HepG2 (cell line): Measurements from ENCODE around the gene WNT2B. TPM values are rescaled to one million over a fixed set of nuclear protein-coding genes. Genes with fewer than 3 reads are reported as not detected.

ENCODE experiments used
- ATAC-seq: fragments of 200-7000 bp; cut with Tn5 transposase; 3 replicates; pipeline ENCODE4 v1.9.1; 2020; ENCODE audit warnings: mild to moderate bottlenecking, moderate library complexity
- Bru-seq: library from RNA; stranded (reverse); fragments of 400-500 nt; gene quantifications from one replicate; lab custom pipeline; 2021; lab: Mats Ljungman, UMichigan
- BruChase-seq, 2 experiments: library from RNA; stranded (reverse); fragments of 400-500 nt; gene quantifications; one replicate each; lab custom pipeline; 2021; lab: Mats Ljungman, UMichigan
- BruUV-seq: library from RNA; stranded (reverse); fragments of 400-500 nt; replicated peaks from 2 replicates; lab custom pipeline; 2021; lab: Mats Ljungman, UMichigan
- CTCF ChIA-PET: fragments of 300-600 bp; formaldehyde crosslinking; extraction: SDS; loops from one replicate; lab custom pipeline; 2021; ENCODE audit warnings: low total read pairs, inconsistent platforms, low intra/inter-chr PET ratio; lab: Yijun Ruan, JAX
- POLR2A ChIA-PET: fragments of 350-600 bp; sonication (Branson Sonifier 250); formaldehyde crosslinking; loops from one replicate; lab custom pipeline; 2020; ENCODE audit warnings: antibody characterized with exemption, inconsistent platforms; lab: Yijun Ruan, JAX
- DNase-seq: peaks from one replicate; pipeline ENCODE4 v3.0.0-alpha.2; 2015; ENCODE audit warnings: low spot score
- FAIRE-seq: peaks from 3 replicates; lab custom pipeline; 2011; peaks lifted over from hg19 to GRCh38; lab: Jason Lieb, UNC
- H2AFZ ChIP-seq: one replicate; pipeline ENCODE4 v1.6.1; 2011; ENCODE audit warnings: low read length, inconsistent platforms
- H3K27ac ChIP-seq: fragments of 300-600 bp; 3 replicates; pipeline ENCODE4 v1.8.0; 2011; ENCODE audit warnings: mixed run types, mild to moderate bottlenecking, mixed read lengths, low read length, inconsistent platforms; ENCODE audit not compliant: insufficient read depth; ENCODE audit errors: extremely low read length
- H3K27me3 ChIP-seq, 2 experiments: fragments of 200-600 bp in 1 of 2; 2 replicates in 1 of 2; 3 replicates in 1 of 2; pipeline versions ENCODE4 v1.6.0 to v1.8.0; 2011; ENCODE audit warnings: low read length in 2 of 2, mild to moderate bottlenecking in 2 of 2, moderate library complexity in 2 of 2, inconsistent platforms in 1 of 2; ENCODE audit not compliant: insufficient read depth in 2 of 2, control insufficient read depth in 1 of 2
- H3K36me3 ChIP-seq, 2 experiments: fragments of 200-600 bp in 1 of 2; replicated peaks in 1 of 2; 2 replicates in 1 of 2; 3 replicates in 1 of 2; pipeline versions ENCODE4 v1.5.1 to v1.8.0; 2011; ENCODE audit warnings: low read length in 2 of 2, inconsistent platforms in 1 of 2; ENCODE audit not compliant: insufficient read depth in 2 of 2, control insufficient read depth in 1 of 2
- H3K4me1 ChIP-seq: 2 replicates; pipeline ENCODE4 v1.5.1; 2012; ENCODE audit warnings: low read length, inconsistent platforms; ENCODE audit not compliant: insufficient read depth
- H3K4me2 ChIP-seq: 2 replicates; pipeline ENCODE4 v1.6.0; 2011; ENCODE audit warnings: low read depth, low read length, inconsistent platforms
- H3K4me3 ChIP-seq, 3 experiments: fragments of 200-600 bp in 1 of 3; sonication (generic), shearing (Covaris generic) in 1 of 3; replicated peaks in 1 of 3; 2 replicates each; pipeline ENCODE4 v1.5.1; 2011 to 2016; ENCODE audit warnings: low read length in 3 of 3, inconsistent platforms in 2 of 3, low read depth in 2 of 3, mild to moderate bottlenecking in 2 of 3, control low read depth in 1 of 3, mixed read lengths in 1 of 3; ENCODE audit not compliant: insufficient read depth in 1 of 3
- H3K79me2 ChIP-seq: one replicate; pipeline ENCODE4 v1.6.1; 2011; ENCODE audit warnings: low read length, inconsistent platforms; ENCODE audit not compliant: insufficient read depth
- H3K9ac ChIP-seq: 2 replicates; pipeline ENCODE4 v1.6.0; 2011; ENCODE audit warnings: mild to moderate bottlenecking, low read depth, low read length, inconsistent platforms; ENCODE audit not compliant: insufficient read depth
- H3K9me3 ChIP-seq: 2 replicates; pipeline ENCODE4 v1.5.1; 2012; ENCODE audit warnings: mild to moderate bottlenecking, low read length
- H4K20me1 ChIP-seq: 2 replicates; pipeline ENCODE4 v1.6.0; 2011; ENCODE audit warnings: inconsistent platforms, mild to moderate bottlenecking, low read length, moderate library complexity; ENCODE audit not compliant: insufficient read depth
- ELF3 ChIP-seq: IDR thresholded peaks from 2 replicates; pipeline ENCODE4 v1.6.1; 2016; ENCODE audit warnings: missing genetic modification reagents, missing compliant biosample characterization
- FOXA3 ChIP-seq: IDR thresholded peaks from 2 replicates; pipeline ENCODE4 v1.6.1; 2016; ENCODE audit warnings: missing genetic modification reagents, missing compliant biosample characterization
- FOXK2 ChIP-seq: fragments of 450-650 bp; IDR thresholded peaks from 2 replicates; pipeline ENCODE4 v1.6.1; 2016
- MTF2 ChIP-seq: sonication (generic); formaldehyde crosslinking; IDR thresholded peaks from 2 replicates; pipeline ENCODE4 v1.5.0; 2020; ENCODE audit warnings: missing genetic modification reagents, borderline replicate concordance
- PHF8 ChIP-seq: sonication (generic); formaldehyde crosslinking; IDR thresholded peaks from 2 replicates; pipeline ENCODE4 v1.5.0; 2020; ENCODE audit warnings: missing genetic modification reagents
- SYNCRIP ChIP-seq: fragments of 200-400 bp; formaldehyde crosslinking; IDR thresholded peaks from 2 replicates; pipeline ENCODE4 v1.6.1; 2018; ENCODE audit warnings: mild to moderate bottlenecking, low read depth, low read length; ENCODE audit not compliant: insufficient read depth
- ZNF12 ChIP-seq: sonication (generic); formaldehyde crosslinking; IDR thresholded peaks from 2 replicates; pipeline ENCODE4 v1.5.0; 2020; ENCODE audit warnings: missing genetic modification reagents
- ZNF614 ChIP-seq: IDR thresholded peaks from 2 replicates; pipeline ENCODE4 v1.6.1; 2018; ENCODE audit warnings: missing biosample characterization, missing genetic modification reagents, inconsistent platforms, borderline replicate concordance
- ZNF790 ChIP-seq: sonication (generic); formaldehyde crosslinking; IDR thresholded peaks from 2 replicates; pipeline ENCODE4 v1.8.0; 2022; ENCODE audit warnings: missing genetic modification reagents, mild to moderate bottlenecking, borderline replicate concordance
- WGBS: methylation state at CpG from one replicate; pipeline ENCODE4 v1.1.6; 2017; ENCODE audit warnings: low lambda C conversion rate; 5-methylcytosine and 5-hydroxymethylcytosine counted together
- in situ Hi-C: cut with HindIII; loops from 2 replicates; pipeline ENCODE4 v1.10.0; 2017; ENCODE audit warnings: low pct_unique_long_range_greater_than_20kb; ENCODE audit not compliant: extremely low pct_ligation_motif_present
- intact Hi-C: fragments of 100-400 bp; cut with micrococcal nuclease; formaldehyde crosslinking; loops from one replicate; pipeline ENCODE4 v1.10.0; 2022; ENCODE audit not compliant: unreplicated experiment
- long read RNA-seq, 2 experiments: library from RNA in 1 of 2; library from polyadenylated mRNA in 1 of 2; stranded (forward) in 1 of 2; unstranded in 1 of 2; transcript quantifications; one replicate each; pipeline ENCODE4 v2.0.0, GENCODE V29; 2019 to 2022
- polyA minus RNA-seq, 3 experiments: library from RNA; depleted of rRNA, polyadenylated mRNA; stranded (reverse); fragments of >200 nt; gene quantifications; 2 replicates each; pipeline ENCODE4 v1.2.3, GENCODE V29; 2011; ENCODE audit warnings: low replicate concordance in 1 of 3
- polyA plus RNA-seq, 8 experiments: library from polyadenylated mRNA; depleted of rRNA in 3 of 8; stranded (reverse) in 7 of 8; unstranded in 1 of 8; fragments of >200 nt; fragmentation: Illumina TruSeq in 4 of 8; extraction: Trizol in 4 of 8; gene quantifications; 2 replicates each; pipeline versions ENCODE4 v1.2.1 to v1.2.3, GENCODE V29; 2011 to 2016; ENCODE audit warnings: low read depth in 4 of 8, missing spikeins in 1 of 8, mixed read lengths in 1 of 8; ENCODE audit not compliant: insufficient read depth in 1 of 8
- total RNA-seq, 5 experiments: library from RNA; depleted of rRNA; stranded (reverse); fragments of >200 nt; fragmentation: Illumina TruSeq; extraction: Trizol; gene quantifications; 2 replicates each; pipeline ENCODE4 v1.2.3, GENCODE V29; 2016; ENCODE audit warnings: low read depth in 1 of 5
- TF ChIP-seq, protein P1 (sequence below): sonication (generic); formaldehyde crosslinking; IDR thresholded peaks from 2 replicates; pipeline ENCODE4 v1.8.1; 2023; ENCODE audit warnings: mild to moderate bottlenecking, missing genetic modification reagents, borderline replicate concordance
- TF ChIP-seq, protein P2 (sequence below): sonication (generic); formaldehyde crosslinking; IDR thresholded peaks from 2 replicates; pipeline ENCODE4 v1.9.0; 2021; ENCODE audit warnings: missing genetic modification reagents, borderline replicate concordance
- TF ChIP-seq, protein P3 (sequence below): sonication (generic); formaldehyde crosslinking; IDR thresholded peaks from 2 replicates; pipeline ENCODE4 v1.4.0; 2020; ENCODE audit warnings: missing genetic modification reagents, mild to moderate bottlenecking, borderline replicate concordance

WNT2B gene
- total RNA-seq (2016; rRNA removed; fragmentation: Illumina TruSeq; extraction: Trizol) (0.04 and 0.11 TPM in 2 replicates), polyA plus RNA-seq (2011; rRNA removed) (0.32 and 0.69 TPM in 2 replicates), polyA minus RNA-seq (2011; rRNA and poly(A)+ RNA removed; ENCODE audit: low replicate concordance) (0.74 and 0.84 TPM in 2 replicates), Bru-seq, nascent RNA (percentile 42 among the genes with signal in this experiment), BruChase-seq, experiment 1, labeled RNA remaining after a 6-hour chase (percentile 41 among the genes with signal in this experiment), BruChase-seq, experiment 2, labeled RNA remaining after a 2-hour chase (percentile 51 among the genes with signal in this experiment)
- total RNA-seq (2016; cell fraction: cytosol; rRNA removed; fragmentation: Illumina TruSeq; extraction: Trizol; ENCODE audit: low read depth): not detected in 2 replicates
- total RNA-seq (2016; cell fraction: insoluble cytoplasmic fraction; rRNA removed; fragmentation: Illumina TruSeq; extraction: Trizol): 0.13 and 0.17 TPM in 2 replicates
- total RNA-seq (2016; cell fraction: membrane; rRNA removed; fragmentation: Illumina TruSeq; extraction: Trizol): 0.06 and 0.07 TPM in 2 replicates
- total RNA-seq (2016; cell fraction: nucleus; rRNA removed; fragmentation: Illumina TruSeq; extraction: Trizol): 0.41 and 0.68 TPM in 2 replicates
- 0.07 and 0.13 TPM in 2 replicates for polyA plus RNA-seq (2011; cell fraction: cytosol; rRNA removed)
- polyA plus RNA-seq (2011; cell fraction: nucleus; rRNA removed): 2.2 and 2.5 TPM in 2 replicates
- 0.70 and 0.88 TPM in 2 replicates for polyA plus RNA-seq (2012)
- not detected in 2 replicates for polyA plus RNA-seq (2016; cell fraction: cytosol; fragmentation: Illumina TruSeq; extraction: Trizol; ENCODE audit: low read depth)
- 0.02 and 0.05 TPM in 2 replicates for polyA plus RNA-seq (2016; cell fraction: insoluble cytoplasmic fraction; fragmentation: Illumina TruSeq; extraction: Trizol; ENCODE audit: low read depth)
- 0.03 TPM in 1 of 2 replicates, not detected in the other for polyA plus RNA-seq (2016; cell fraction: membrane; fragmentation: Illumina TruSeq; extraction: Trizol; ENCODE audit: low read depth)
- polyA plus RNA-seq (2016; cell fraction: nucleus; fragmentation: Illumina TruSeq; extraction: Trizol; ENCODE audit: insufficient read depth, low read depth): 0.36 and 0.89 TPM in 2 replicates
- 0.09 and 0.20 TPM in 2 replicates for polyA minus RNA-seq (2011; cell fraction: cytosol; rRNA and poly(A)+ RNA removed)
- polyA minus RNA-seq (2011; cell fraction: nucleus; rRNA and poly(A)+ RNA removed): 2.8 and 4.0 TPM in 2 replicates
- long read RNA-seq, experiment 1: 0 reads
- long read RNA-seq, experiment 2, partial matches to known transcripts: 0 of 1 reads
- long read RNA-seq, experiment 2, other reads (novel, unspliced or antisense): 1 of 1 reads

DNA sequence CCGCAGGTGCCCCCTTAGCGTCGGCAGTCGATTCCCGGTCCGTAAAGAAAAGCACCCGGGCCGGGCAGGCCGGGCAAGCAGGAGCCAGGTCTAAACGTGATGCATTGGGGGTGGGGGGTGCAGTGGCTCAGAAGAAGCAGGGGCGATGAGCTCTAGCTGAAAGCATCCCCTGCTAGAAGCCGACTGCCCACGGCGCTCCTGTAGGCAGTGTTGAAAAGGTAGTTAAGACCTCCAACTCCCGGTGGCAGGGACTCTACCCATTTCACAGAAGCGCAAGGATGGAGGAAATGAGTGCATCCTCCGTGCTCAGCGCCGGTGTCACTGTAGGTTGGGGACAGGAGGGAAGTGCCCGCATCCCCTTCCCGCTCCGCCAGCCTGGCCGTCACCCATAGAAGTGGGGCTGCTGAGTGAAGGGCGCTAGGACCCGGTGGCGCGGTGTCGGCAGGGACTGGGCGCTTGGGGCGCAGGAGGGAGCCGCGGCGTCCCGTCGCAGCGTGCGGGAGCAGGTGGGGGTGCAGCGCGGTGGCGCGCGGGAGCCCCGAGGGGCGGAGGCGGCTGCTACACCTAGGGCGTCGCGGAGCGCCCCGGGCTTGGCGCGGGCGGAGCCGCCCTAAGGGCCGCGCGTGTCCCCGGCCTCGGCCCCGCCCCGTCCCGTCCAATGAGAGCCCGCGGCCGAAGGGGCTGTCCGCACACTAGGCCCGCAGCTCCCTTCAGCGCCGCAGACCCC, at the start of gene WNT2B:
Gene WNT2B (plus strand): TSS at position 688 of the 727 bp plus-strand sequence. CDS start 298 bp downstream, outside the sequence.
- 7% methylated on average over 9 of the region's 69 CpGs for WGBS
- in situ Hi-C loops: loop anchor here (10.0 kb wide), 1 partner anchor 196 kb away; the partner anchor contains the start of gene RHOC
- H2AFZ ChIP-seq: no peak within 1 kb of the TSS
- no peaks in the 10 kb centered on the region for H3K79me2 ChIP-seq
- no peak within 1 kb of the TSS for H3K9ac ChIP-seq
- ATAC-seq (peak; percentile 72), FAIRE-seq (no peak), DNase-seq (peak; percentile 6)
- POLR2A ChIA-PET: no interaction called here
- no TSS peak for BruUV-seq
- peaks cover 11 to 86% of the 10 kb centered on the region in 2 experiments; a peak in 4 of 5 replicates for H3K27me3 ChIP-seq
- peak within 1 kb of the TSS; percentile 30 to 69 (median 41) for H3K4me3 ChIP-seq
- intact Hi-C loops: no loop called here
- no peaks in the 10 kb centered on the region for H3K9me3 ChIP-seq
- H4K20me1 ChIP-seq: peaks cover 2% of the 10 kb centered on the region; the same call in 1 of the 2 replicates
- H3K4me1 ChIP-seq: peaks cover 14% of the 10 kb centered on the region
- H3K27ac ChIP-seq: no peak within 1 kb of the TSS
- peak within 1 kb of the TSS; percentile 90 for H3K4me2 ChIP-seq
- CTCF ChIA-PET: no interaction called here
- no peaks in the 10 kb centered on the region for H3K36me3 ChIP-seq
- TF ChIP-seq, protein P1, sequence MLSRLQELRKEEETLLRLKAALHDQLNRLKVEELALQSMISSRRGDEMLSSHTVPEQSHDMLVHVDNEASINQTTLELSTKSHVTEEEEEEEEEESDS: no peak
- TF ChIP-seq, protein P2, sequence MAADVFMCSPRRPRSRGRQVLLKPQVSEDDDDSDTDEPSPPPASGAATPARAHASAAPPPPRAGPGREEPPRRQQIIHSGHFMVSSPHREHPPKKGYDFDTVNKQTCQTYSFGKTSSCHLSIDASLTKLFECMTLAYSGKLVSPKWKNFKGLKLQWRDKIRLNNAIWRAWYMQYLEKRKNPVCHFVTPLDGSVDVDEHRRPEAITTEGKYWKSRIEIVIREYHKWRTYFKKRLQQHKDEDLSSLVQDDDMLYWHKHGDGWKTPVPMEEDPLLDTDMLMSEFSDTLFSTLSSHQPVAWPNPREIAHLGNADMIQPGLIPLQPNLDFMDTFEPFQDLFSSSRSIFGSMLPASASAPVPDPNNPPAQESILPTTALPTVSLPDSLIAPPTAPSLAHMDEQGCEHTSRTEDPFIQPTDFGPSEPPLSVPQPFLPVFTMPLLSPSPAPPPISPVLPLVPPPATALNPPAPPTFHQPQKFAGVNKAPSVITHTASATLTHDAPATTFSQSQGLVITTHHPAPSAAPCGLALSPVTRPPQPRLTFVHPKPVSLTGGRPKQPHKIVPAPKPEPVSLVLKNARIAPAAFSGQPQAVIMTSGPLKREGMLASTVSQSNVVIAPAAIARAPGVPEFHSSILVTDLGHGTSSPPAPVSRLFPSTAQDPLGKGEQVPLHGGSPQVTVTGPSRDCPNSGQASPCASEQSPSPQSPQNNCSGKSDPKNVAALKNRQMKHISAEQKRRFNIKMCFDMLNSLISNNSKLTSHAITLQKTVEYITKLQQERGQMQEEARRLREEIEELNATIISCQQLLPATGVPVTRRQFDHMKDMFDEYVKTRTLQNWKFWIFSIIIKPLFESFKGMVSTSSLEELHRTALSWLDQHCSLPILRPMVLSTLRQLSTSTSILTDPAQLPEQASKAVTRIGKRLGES (CRISPR knock-in tag): no peak
- 0 out of 2 replicates have a peak, but pooled peaks have one; percentile 12 for TF ChIP-seq PHF8
- no peak for TF ChIP-seq SYNCRIP
- TF ChIP-seq ZNF12 (CRISPR knock-in tag): no peak
- no peak for TF ChIP-seq ZNF790
- no peak for TF ChIP-seq FOXK2
- TF ChIP-seq ZNF614 (CRISPR knock-in tag): no peak
- TF ChIP-seq ELF3 (CRISPR knock-in tag): 0 out of 2 replicates have a peak, but pooled peaks have one; percentile 17
- TF ChIP-seq MTF2 (CRISPR knock-in tag): peak; percentile 61; the same call in 1 of the 2 replicates
- TF ChIP-seq, protein P3, sequence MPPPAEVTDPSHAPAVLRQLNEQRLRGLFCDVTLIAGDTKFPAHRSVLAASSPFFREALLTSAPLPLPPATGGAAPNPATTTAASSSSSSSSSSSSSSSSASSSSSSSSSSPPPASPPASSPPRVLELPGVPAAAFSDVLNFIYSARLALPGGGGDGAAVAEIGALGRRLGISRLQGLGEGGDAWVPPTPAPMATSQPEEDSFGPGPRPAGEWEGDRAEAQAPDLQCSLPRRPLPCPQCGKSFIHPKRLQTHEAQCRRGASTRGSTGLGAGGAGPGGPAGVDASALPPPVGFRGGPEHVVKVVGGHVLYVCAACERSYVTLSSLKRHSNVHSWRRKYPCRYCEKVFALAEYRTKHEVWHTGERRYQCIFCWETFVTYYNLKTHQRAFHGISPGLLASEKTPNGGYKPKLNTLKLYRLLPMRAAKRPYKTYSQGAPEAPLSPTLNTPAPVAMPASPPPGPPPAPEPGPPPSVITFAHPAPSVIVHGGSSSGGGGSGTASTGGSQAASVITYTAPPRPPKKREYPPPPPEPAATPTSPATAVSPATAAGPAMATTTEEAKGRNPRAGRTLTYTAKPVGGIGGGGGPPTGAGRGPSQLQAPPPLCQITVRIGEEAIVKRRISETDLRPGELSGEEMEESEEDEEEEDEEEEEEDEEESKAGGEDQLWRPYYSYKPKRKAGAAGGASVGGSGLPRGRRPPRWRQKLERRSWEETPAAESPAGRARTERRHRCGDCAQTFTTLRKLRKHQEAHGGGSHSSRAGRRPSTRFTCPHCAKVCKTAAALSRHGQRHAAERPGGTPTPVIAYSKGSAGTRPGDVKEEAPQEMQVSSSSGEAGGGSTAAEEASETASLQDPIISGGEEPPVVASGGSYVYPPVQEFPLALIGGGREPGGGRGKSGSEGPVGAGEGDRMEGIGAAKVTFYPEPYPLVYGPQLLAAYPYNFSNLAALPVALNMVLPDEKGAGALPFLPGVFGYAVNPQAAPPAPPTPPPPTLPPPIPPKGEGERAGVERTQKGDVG (CRISPR knock-in tag): no peak
- TF ChIP-seq FOXA3 (CRISPR knock-in tag): no peak
